Measurements from ENCODE around the gene TERB1.
A peak's percentile ranks its signal among the peaks of the same experiment; 100 is the strongest.
"Not testable (repeated sequence)": the region's sequence is repeated elsewhere in the genome, so short reads cannot be mapped to it uniquely, and the experiment has no call there.

Gene TERB1

DNA sequence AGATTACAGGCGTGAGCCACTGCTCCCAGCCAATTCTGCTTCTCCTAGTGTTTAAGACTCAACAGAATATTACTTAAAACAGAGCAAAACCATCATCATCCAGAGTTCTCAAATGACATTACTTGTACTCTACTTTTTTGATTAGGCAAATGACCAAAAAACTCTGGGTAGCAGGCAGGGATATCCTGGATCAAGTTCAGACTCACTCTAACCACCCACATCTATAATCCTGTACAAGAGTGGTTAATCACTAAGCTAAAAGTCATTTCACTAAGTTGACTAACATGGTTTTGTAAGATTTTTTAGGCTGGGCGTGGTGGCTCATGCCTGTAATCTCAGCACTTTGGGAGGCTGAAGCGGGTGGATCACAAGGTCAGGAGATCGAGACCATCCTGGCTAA lies 22.6 kb upstream of the TERB1 start:
- DNase-seq: no peak

DNA sequence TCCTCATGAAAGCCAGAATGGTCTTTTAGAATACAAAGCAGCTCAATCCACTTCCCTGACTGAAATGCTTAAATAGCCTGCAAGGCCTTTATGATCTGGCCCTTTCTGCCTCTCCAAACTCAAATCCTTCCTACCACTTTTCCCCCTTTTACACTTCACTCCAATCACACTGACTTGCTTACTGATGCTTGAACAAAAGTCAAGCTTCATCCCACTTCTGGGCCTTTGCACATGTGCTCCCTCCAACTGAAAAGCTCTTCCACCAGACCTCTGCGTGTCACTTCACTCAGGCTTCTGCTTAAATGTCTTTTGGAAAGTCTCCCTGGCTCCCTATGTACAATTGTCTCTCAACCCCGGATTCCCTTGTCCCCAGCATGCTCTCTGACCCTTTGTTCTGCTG lies 13.3 kb upstream of the TERB1 start:
- no peak for DNase-seq

DNA sequence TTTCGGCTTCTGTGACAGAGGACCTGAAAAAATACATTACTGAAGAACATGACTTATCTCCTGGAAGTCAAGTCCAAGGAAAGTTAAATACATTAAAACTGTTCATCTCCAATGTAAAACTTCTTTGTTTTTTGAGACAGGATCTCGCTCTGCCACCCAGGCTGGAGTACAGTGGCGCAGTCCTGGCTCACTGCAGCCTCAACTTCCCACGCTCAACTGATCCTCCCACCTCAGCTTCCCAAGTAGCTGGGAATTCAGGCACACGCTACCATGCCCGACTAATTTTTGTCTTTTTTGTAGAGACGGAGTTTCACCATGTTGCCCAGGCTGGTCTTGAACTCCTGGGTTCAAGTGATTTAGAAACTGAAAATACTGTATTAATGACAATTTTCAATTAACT lies 9.7 kb upstream of the TERB1 start:
- no peak for DNase-seq

DNA sequence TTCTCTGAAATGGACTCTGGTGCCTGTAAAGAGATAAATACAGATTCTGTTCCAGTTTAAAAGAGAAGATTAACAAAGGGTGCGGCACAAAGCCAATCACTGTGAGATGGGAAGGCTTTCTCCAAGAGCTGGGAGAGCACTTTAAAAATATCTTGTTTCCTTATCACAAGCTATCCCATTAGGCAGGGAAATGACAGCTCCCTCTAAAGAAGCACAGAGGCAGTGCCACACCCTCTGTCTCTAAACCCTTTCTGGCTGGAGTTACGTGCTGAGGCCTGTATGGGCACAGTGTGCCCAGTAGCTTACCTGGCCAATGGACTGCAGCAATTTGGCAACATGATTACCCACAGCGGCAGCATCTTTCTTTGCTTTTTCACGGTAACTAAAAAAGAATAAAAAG lies 9.0 kb upstream of the TERB1 start:
- no peak for DNase-seq

DNA sequence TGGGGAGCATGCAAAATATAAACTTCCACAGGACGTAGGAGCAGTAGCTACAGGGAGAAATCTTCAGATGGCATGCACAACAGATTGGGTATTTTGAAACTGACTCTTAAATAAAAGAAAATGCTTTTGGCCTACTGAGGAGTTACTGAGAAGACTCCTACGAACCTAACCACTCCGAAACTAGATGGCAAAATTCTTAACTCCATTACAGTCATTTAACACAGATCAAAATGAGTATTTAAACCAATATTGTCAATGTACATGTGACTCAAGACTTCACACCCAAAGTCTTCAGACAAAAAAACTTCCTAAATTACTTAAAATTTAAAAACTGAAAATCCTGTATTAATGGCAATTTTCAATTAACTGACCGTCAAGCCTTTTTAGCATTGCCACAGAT lies 8.4 kb upstream of the TERB1 start:
- no peak for DNase-seq

DNA sequence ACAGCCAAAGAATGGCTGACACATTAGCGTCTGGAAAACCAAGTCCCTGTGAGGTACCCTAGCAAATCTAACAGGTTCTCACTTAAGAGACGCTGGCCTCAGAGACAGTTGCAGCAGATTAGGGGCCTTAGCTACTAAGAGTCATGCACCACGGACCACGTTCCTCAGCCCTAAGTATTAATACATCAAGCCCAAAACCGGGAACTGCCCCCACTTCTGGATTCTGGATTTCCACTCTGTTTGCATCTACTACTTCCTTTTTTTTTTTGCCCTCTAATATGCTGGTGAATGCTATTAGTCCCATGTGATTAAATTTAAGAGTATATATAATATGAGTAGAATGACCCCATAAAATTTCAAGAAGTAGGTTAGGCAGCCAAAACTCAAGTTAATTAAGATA lies 775 bp upstream of the TERB1 start:
- no peak for DNase-seq

DNA sequence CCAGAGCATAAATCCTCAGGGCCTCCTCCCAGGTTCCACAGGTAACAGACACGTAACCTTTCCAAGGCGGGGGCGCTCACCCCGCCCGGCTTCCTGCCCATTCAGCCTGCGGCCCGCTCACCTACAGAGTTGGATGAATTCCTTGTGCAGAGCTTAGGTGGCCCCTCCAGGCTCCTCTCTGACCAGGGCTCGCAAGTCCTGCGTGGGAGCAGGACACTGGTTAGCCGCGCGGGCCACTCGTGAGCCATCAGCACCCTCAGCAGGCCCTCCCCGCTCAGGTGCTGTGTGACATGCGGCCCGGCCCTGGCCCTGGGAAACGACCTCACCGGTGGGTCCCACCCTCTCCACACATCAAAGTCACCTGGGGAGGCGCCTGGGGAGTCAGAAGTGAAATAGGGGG lies 528 bp downstream of the TERB1 start:
- no peak for DNase-seq

DNA sequence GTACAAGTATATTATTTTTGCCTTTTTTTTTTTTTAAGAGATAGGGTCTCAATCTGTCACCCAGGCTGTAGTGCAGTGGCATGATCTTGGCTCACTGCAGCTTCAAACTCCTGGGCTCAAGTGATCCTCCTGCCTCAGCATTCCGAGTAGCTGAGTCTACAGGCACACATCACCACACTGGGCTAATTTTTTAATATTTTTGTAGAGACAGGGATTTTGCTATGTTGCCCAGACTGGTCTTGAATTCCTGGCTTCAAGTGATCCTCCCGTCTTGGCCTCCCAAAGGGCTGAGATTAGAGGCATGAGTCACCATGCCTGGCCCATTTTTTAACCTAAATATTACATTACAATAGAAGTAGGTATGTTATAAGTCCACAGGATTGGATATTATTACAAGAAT lies 3.2 kb downstream of the TERB1 start:
- no peak for DNase-seq

DNA sequence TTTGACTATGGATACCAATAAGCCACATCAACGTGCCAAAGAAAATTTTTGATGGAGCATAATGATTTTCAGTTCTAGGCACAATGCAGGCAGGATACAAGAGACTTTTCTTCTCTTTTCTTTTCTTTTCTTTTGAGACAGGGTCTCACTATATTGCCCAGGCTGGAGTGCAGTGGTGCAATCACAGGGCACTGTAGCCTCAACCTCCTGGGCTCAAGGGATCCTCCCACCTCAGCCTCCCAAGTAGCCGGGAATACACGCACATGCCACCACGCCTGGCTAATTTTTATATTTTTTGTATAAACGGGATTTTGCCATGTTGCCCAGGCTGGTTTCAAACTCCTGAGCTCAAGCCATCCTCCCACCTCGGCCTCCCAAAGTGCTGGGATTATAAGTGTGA lies 7.4 kb downstream of the TERB1 start:
- DNase-seq: not testable (repeated sequence)

DNA sequence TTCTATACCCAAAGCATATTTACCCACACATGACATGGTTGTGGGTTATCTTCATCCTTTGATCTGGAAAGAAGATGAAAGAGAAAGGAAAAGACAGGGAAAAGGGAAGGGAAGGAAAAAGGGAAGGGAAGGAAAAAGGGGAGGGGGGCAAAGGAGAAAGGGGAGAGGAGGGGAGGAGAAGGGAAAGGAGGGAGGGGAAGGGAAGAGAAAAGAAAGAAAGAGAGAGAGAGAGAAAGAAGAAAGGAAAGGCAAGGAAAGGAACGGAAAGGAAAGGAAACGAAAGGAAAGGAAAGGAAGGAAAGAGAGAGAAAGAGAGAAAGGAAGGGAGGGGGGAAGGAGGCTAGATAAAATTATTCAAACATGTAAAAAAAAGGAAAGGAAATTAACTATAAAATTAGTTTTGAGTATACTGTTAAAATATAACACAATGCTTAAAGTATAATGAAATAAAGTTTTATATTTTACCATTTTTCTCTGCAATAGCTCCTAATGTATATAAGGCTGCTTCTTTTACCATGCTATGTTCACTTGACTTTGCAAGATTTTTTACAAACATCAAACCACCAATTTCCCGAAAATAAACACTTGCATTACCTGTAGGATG lies 11.2 kb downstream of the TERB1 start:
- DNase-seq: no peak

DNA sequence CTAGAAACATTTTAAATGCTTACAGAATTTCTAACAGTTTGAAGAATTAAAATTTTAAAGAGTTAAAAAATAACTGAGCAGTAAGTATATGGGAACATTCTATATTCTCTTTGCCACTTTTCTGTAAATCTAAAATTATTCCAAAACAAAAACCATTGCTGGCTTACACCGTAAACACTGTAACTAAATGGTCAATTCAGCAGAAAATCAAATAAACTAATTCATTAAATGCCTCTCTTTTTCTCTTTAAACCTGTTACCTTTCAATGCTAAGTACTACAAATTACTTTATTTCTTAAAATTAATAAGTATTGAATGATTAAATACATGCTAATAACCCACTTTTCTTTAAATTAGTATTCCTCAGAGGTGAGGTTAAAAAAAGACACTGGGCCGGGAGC lies 14.0 kb downstream of the TERB1 start:
- DNase-seq: no peak

DNA sequence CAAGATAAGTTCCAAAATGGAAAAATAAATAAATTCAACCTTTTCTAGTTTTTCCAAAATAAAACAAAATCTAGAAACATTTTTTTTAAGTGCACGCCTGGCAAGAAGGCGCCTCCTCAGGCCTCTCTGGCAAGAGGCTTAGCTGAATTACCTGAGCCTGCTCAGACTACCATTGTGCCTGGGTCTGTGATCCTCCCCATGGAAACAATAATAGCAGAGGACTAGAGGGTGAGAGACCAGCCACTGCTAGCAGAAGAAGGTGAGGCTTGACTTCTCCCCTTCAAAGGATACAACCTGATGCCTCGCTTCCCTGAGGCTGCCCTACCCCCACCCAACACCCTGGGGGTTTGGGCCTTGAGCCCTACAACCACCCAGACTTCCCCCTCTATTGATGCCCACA lies 14.8 kb downstream of the TERB1 start:
- DNase-seq: no peak

DNA sequence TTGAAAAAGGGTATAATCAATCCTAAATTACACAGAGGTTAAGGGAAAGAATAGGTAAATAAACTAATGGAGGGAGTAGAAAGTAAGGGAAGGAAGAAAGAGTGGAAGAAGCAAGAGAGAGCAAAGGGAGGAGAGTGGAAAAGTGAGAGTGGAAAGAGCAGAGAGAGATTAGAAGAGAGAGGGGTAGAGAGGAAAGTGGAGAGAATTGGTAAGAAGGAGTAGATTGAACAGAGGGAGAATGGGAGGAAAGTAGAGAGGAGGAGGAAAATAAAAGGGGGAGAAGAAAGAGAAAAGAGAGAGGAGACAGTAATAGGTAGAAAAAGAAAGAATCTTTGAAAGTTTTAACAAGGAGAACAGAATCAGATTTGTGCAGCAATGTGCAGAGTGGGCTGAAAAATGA lies 24.9 kb downstream of the TERB1 start:
- DNase-seq: no peak

DNA sequence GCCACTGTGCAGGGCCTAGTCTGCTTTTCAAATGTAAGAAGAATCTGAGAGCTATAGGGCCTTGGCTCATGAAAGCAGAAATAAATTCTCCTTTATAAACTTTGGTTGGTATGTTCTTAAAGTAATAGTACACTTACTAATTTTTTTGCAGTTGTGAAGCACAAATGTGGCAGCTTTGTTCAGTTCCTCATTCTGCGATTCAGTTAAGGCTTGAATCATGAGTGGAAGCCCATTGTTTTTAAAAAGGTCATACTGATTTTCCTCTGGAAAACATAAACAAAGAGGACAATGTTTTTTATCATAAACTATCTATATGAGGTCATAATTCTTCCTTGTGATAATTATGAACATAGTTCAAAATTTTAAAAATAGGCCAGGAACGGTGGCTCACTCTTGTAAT lies 26.4 kb downstream of the TERB1 start:
- DNase-seq: no peak

DNA sequence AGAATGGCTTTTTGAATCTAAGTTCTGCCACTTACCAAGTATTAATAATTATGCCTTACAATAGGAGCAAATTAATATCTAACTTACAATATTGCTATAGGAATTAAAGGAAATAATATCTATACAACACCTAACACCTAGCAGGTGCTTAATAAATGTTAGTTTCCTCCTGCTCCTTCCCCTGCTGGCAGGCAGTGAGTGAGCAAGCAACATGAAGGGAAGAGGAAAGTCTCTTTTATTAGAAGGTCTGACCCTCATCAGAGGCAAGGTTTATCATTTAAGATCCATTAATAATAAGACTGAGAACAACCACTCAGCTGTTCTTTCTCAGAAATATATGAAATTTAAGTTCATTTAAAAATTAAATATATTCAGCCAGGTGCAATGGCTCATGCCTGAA lies 43.3 kb downstream of the TERB1 start:
- no peak for DNase-seq

DNA sequence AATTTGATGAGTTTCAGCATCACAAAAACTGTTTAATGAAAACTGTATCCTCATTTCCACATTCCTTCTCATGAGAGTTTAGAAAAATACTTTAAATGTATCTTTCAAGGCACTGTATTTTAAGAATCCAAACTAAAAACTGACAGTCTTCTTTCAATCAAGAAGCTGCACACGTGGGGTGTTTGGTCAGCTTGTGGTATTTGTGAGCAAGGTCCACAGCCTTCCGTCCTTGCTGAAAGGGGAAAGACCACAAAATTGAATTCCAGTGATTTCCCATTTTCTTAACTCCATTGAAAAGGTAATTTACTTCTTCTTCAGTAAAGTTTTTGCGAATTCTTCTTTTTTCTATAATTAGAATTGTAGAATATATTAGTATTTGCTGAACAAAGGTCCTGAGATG lies 46.6 kb downstream of the TERB1 start:
- no peak for DNase-seq

DNA sequence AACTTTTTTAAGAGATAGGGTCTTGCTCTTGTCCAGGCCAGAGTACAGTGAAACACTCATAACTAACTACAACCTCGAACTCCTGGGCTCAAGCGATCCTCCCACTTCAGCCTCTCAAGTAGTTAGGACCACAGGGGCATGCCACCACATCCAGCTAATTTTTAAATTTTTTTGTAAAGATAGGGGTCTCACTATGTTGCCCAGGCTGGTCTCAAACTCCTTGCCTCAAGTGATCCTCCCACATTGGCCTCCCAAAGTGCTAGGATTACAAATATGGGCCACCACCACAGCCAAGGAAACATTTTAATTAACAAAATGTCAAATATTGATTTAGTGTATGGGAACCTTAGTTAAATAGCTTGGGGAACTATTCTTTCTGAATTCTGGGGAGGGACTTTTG lies 47.2 kb downstream of the TERB1 start:
- DNase-seq: no peak

DNA sequence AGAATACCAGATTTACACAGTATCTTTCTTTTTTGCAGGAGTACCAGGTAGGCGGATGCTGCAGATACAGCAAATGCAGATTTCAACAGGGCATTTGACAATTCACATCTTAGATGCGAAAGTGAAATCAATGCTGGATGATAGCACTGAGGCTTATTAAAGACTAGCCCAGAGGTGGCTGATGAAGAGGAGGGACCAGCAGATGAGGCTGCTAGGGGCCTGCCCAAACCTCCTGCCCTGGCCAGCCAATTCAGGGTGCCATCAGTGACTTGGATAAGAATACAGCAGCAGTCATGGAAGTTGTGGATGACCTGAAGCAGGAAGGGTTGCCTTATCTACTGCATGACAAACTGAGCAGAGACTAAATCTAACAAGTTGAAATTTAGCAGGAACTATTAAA lies 48.4 kb downstream of the TERB1 start:
- no peak for DNase-seq

DNA sequence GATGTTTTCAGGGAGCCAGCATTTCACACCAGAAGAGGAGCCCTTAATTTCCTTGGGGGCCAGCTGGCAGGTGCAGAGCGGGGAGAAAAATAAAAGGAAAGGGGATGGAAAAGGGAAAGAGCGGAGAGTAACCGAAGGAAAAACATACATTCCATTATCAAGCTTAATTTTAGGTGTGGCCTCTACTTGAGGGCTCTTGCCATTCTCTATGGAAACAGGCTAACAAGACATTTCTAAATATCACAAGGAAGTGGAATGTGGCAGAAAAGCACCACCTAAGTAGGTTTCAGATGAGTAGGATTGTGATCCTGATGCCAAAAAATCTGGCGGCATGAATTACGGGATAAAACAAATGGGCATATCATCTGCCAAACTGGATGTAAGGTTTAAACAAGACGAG lies 49.0 kb downstream of the TERB1 start:
- DNase-seq: no peak

DNA sequence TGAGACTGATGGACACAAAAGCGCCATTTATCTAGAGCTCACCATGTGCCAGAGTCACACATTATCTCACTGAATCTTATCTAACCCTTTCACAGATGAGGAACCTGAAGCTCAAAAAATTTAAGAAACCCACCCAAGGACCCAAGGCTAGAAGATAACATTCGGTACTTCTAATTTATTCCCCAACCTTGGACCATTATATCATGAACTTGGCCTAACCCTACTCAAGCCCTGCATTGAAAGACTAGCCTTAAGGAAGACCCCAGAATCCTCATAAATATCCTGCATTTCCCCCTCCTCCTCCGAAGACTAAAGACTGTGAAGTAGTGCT lies 49.4 kb downstream of the TERB1 start:
- no peak for DNase-seq

DNA sequence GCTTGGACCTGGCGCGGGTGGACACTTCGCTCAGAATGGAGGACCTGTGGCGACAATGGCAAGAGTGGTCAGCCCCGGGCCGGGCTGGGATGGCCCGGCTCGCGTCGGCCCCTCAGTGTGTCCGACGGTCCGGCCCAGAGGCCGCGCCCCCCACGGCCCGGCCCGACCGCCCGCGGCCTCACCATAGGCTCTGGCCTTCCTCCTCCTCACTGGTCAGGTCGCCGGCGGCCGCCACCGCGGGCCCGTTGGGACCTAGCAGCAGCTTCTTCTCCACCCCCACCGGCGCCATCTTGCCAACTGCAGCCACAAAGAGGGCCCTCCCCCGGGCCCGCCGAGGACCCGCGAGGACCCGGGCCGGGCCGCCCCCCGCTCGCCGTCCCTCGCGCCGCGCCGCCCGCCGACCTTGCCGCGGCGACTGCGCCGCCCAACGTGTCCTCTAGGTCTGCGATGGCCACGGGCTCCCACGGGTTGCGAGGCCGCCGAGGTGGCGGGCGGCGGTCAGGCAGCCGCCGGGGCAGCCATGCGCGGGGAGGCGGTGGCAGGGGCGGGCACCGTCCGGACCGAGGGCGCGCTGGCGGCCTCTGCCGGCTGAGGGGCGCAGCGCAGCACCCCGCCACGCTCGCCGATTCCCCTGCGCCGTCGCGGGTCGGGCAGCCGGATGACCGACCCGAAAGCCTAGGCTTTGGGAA lies 49.9 kb downstream of the TERB1 start, which contains the start of gene DYNC1LI2:
Gene DYNC1LI2, minus strand, starts transcription at position 307 of the 689 bp plus-strand sequence. Its CDS starts 18 bp downstream, at position 289.
- peak; percentile 90 for DNase-seq

DNA sequence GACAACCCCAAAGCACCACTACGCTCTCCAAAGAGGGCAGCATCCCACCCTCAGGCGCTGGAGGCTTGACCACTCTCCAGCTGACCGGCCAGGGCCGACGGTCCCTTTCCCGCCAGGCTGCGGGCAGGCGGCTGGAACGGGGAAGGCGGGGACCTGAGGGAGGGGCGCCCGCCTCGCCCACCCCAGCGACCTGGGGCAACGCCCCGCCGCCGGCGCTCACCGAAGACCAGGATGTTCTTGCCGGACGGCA lies 50.4 kb downstream of the TERB1 start:
- DNase-seq: no peak

DNA sequence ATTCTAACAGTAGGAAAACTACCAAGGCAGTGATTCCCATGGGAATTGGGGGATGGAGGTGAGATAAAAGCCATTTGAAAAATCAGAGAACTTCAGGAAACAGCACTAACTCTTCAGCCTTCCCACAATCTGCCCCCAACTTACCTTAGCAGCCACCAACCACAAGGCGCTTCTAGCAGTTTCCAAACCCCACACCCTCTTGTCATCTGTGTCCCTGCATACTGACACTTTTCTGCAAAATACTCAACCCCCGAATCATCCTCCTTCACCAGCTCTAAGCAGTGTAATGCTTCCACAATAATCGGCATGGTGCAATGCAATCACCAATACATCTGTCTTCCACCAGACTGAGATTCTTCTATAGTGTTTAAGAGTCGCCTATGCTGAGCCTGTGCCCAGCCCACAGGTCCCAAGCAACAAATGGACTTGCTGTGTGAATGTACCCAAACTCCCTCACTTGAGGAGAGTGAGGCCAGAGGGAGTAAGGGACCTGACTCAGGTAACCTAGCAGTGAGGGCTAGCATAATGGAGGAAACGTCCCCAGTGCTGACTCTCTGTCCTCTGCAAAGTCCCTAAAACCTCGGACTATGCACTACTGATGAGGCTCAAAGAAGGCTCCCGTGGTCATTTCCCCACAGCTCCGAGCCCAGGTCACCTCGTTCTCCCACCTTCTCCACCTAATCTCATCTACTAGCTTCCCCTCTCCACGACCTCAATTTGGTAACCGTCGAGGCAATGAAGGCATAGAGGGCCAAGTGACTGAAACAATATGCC lies 50.9 kb downstream of the TERB1 start:
- DNase-seq: no peak

DNA sequence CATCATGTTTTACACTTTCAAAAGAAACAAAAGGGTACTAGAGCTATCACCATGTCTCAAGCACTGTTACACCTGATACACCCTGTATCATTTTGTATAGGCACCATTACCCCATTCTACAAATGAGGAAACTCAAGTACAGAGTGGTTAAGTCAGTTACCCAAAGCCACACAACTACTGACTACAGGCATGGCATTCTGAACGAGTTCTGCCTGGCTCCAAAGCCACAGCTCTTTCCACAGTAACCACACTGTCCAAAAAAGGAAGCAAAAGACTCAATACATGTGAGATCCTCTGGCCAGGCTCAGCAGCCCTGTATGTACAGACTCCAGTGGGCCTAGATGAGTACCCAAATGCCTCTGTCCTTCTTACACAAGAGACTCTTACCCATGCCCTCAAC lies 54.7 kb downstream of the TERB1 start:
- no peak for DNase-seq

DNA sequence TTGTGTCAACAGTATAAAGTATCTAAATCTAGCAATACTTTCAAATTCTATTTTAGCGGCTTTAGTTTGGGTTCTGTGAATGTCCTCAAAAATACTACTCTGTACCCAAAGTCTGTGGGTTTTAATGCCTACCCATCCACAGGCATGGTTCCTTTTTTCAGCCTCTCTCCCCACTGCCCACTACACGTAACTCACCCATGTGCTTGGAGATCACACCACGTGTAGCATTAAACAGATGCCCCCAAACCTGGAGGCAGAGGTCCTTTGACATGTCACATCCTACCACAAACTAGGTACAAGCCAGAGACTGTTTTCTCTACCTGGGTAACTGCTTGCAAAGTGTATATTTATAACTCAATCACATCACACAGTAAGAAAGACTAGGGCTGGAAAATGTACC lies 55.3 kb downstream of the TERB1 start:
- no peak for DNase-seq
